ENCODE results near the gene LRTM1. TPM values are rescaled to one million over a fixed set of nuclear protein-coding genes. Genes with fewer than 3 reads are reported as not detected.

The LRTM1 gene
- total RNA-seq, 1 donor from 2014 or later, result not detected

DNA sequence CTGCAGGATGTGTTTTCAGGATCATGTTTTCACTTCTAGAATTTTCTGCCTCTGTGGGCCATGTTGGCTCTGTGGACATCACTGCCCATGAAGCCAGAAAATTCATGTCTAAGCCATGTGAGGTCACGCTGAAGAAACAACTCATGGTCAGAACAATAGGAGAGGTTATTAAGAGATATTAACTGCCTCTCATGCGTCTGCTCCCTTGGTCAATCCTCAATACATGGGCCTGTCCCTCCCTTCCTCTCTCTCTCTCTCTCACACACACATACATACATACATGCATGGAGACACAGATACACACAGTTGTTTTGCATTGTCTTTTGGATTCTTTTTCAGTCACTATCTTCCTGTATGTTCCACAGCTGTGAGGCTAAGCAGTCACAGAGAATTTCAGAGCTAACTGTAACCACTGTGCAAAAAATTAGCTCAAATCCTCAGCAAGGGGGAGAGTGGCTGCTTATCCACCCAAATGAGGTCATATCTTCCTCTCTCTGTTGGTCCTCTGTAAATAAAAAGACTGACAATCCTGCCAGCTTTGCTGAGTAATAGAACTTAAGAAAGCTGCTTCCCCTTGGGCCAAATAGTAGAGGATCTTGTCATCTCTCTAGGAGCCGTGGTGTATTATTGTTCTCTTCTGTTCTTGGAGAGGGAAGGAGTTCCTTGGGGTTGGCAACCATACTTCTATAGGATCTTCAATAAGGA is 45.6 kb downstream of the LRTM1 start:
- H3K27me3 Mint-ChIP-seq (ENCODE audit: low read depth), result no peaks in the 10 kb centered on the region
- peaks cover 57% of the 10 kb centered on the region for H3K4me1 Mint-ChIP-seq
- DNase-seq (ENCODE audit: low spot score in 2 of 2, unreplicated experiment in 2 of 2), result no peak

DNA sequence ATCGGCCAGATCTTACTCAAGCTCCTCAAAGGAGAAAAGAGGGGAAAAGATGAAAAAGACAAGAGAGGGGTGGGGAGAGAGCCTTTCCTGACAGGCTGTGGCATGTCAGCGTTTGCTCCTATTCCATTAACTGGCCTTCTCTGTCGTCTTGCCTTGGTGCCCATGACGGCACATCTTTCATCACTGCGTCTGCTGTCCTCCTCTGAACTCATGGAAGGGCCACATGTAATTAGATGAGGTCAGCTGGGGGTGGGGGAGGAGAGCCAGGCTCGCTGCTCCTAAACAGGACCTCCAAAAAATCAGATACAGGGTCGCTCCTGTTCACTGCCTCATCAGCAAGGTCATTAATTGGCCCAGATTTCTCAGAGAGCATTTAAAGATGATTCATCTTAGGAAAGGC is 49.7 kb downstream of the LRTM1 start:
- H3K36me3 Mint-ChIP-seq, result peaks cover 1% of the 10 kb centered on the region
- no peak for DNase-seq (ENCODE audit: low spot score in 2 of 2, unreplicated experiment in 2 of 2)
- peaks cover 75% of the 10 kb centered on the region for H3K4me1 Mint-ChIP-seq
- H3K27ac Mint-ChIP-seq, result peak overlapping the region; percentile 57
- no peak overlapping the region for H3K4me3 Mint-ChIP-seq
- H3K27me3 Mint-ChIP-seq (ENCODE audit: low read depth), result no peaks in the 10 kb centered on the region
- TF ChIP-seq, protein P1, sequence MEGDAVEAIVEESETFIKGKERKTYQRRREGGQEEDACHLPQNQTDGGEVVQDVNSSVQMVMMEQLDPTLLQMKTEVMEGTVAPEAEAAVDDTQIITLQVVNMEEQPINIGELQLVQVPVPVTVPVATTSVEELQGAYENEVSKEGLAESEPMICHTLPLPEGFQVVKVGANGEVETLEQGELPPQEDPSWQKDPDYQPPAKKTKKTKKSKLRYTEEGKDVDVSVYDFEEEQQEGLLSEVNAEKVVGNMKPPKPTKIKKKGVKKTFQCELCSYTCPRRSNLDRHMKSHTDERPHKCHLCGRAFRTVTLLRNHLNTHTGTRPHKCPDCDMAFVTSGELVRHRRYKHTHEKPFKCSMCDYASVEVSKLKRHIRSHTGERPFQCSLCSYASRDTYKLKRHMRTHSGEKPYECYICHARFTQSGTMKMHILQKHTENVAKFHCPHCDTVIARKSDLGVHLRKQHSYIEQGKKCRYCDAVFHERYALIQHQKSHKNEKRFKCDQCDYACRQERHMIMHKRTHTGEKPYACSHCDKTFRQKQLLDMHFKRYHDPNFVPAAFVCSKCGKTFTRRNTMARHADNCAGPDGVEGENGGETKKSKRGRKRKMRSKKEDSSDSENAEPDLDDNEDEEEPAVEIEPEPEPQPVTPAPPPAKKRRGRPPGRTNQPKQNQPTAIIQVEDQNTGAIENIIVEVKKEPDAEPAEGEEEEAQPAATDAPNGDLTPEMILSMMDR (IDR thresholded peaks at IDR 0.05; ENCODE audit: unreplicated experiment), result no peak
- H3K9me3 Mint-ChIP-seq, result no peaks in the 10 kb centered on the region

More for the DNA sequence above, 45.6 kb downstream of the LRTM1 start:
- TF ChIP-seq, protein P1 (IDR thresholded peaks at IDR 0.05; ENCODE audit: unreplicated experiment), result no peak
- H3K4me3 Mint-ChIP-seq, result no peak overlapping the region
- no peaks in the 10 kb centered on the region for H3K36me3 Mint-ChIP-seq
- no peaks in the 10 kb centered on the region for H3K9me3 Mint-ChIP-seq
- peak overlapping the region; percentile 11 for H3K27ac Mint-ChIP-seq

DNA sequence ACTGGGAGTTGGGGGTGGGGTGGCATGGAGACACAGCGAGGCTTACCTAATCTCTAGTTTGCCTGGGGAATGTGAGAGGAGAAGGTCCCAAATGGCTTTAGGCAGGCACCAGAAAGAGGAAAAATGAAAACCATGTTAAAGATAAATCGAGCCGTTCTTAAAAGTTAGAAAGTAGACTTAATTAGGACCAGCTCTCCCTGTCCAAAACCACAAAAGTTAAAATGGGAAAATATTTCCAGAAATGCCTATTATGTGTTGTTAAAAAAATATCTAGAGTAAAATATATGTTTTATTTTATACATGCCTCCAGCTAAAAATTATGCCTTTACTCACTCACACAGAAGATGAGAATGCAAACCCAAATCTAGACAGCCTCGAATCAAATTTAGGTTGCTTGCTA is 50.1 kb downstream of the LRTM1 start:
- H3K27me3 Mint-ChIP-seq (ENCODE audit: low read depth), result no peaks in the 10 kb centered on the region

DNA sequence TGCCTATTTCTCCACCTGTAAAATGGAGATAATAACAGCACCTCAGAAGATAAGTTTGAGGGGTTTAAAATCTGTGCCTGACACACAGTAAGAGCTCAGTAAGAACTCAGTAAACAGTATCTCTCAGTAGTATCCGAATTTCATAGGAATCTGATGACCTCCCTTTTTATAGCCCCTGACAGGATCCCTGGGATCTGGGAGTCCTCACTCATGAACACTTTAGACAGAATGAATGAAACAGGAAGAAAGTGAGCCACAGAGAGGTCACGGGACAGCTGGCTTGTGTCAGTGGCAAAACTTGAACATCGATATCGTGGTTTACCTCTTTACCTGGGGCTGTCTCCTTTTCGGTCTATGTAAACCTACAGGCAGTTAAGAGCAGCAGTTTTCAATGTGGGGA is 51.2 kb downstream of the LRTM1 start:
- Mint-ChIP-seq H3K36me3 (peaks cover 1% of the 10 kb centered on the region), H3K4me3 (no peak overlapping the region), H3K9me3 (peaks cover 4% of the 10 kb centered on the region), H3K27ac (no peak overlapping the region), H3K4me1 (peaks cover 64% of the 10 kb centered on the region), H3K27me3 (ENCODE audit: low read depth) (no peaks in the 10 kb centered on the region)
- no peak for DNase-seq (ENCODE audit: low spot score in 2 of 2, unreplicated experiment in 2 of 2)
- TF ChIP-seq, protein P1 (IDR thresholded peaks at IDR 0.05; ENCODE audit: unreplicated experiment), result no peak

More for the DNA sequence above, 50.1 kb downstream of the LRTM1 start:
- DNase-seq (ENCODE audit: low spot score in 2 of 2, unreplicated experiment in 2 of 2), result no peak
- TF ChIP-seq, protein P1 (IDR thresholded peaks at IDR 0.05; ENCODE audit: unreplicated experiment), result no peak
- peak overlapping the region; percentile 57 for H3K27ac Mint-ChIP-seq
- H3K9me3 Mint-ChIP-seq, result peaks cover 1% of the 10 kb centered on the region
- H3K36me3 Mint-ChIP-seq, result peaks cover 1% of the 10 kb centered on the region
- H3K4me1 Mint-ChIP-seq, result peaks cover 75% of the 10 kb centered on the region
- H3K4me3 Mint-ChIP-seq, result no peak overlapping the region

DNA sequence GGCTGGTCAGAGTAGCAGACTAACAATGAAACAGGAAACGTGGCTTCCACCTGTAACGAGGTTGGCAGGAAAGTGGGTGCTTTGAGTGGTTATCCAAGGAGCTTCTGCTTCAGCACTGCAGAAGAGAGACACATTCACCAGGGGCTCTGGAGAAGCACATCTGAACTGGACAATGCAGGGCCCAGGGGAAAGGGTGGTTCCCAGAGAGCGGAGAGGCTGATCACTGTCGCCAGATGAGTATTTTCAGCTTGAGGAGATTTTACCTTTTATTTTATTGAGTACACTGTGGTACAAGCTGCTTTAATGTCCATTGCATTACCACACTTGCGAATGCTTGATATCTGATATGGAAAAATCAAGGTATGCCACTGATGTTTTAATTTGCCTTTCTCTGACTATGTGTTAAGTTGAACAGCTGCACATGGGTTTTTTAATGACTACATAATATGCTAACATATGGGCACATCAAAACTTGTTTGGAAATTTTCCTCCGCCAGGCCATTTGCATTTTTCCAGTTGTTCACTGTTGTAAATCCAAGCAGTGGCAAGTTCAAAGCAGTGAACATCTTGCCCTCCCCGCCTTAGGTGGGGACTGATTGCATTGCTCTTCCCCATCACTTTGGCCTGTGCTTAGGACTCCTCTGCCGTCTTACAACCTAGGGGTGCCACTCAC is 52.1 kb downstream of the LRTM1 start:
- H3K9me3 Mint-ChIP-seq, result peaks cover 4% of the 10 kb centered on the region
- no peaks in the 10 kb centered on the region for H3K27me3 Mint-ChIP-seq (ENCODE audit: low read depth)
- TF ChIP-seq, protein P1 (IDR thresholded peaks at IDR 0.05; ENCODE audit: unreplicated experiment), result no peak
- no peak overlapping the region for H3K4me3 Mint-ChIP-seq
- peak overlapping the region; percentile 11 for H3K27ac Mint-ChIP-seq
- H3K4me1 Mint-ChIP-seq, result peaks cover 57% of the 10 kb centered on the region
- peaks cover 1% of the 10 kb centered on the region for H3K36me3 Mint-ChIP-seq
- no peak for DNase-seq (ENCODE audit: low spot score in 2 of 2, unreplicated experiment in 2 of 2)

Measured in mesothelial cell of epicardium (in vitro differentiated cells).